NCI-H526 treated with DMSO at 0.1 percent for 48 hours (cell line): Measurements from ENCODE around the gene CD36.

ENCODE experiments used
- DNase-seq: peaks from one replicate; lab custom pipeline; 2025; lab: John Stamatoyannopoulos, UW

CD36 gene

DNA sequence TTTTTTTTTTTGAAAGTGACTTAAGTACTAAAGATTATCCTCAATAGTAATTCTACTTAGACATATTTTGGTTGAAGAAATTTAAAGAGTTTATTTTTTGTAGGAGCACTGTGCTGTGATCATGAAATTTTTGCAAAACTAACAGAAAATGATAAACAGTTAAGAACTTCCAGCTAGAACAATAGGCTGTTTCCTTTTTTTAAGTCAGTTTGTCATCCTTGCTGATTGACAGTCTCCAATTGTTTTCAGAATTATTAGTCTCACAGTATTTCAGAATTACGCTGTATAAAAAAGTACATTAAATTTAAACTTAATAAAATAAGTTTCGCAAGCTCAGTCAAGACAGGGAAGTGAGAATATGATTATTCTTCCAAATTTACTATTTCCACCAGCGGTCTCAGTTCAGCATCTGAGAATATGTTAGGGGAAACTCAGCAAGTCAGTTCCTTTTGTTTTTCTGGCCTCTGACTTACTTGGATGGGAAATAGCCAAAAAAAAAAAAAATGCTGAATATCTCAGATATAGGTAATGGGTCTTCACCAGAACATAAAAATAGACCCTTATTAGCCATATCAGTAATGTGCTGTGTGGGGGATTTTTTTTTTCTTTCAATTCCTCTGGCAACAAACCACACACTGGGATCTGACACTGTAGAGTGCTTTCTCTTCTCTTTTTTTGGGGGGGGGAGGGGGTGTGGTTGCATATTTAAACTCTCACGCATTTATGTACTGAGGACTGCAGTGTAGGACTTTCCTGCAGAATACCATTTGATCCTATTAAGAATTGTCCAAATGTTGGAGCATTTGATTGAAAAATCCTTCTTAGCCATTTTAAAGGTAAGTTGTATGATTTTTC, at the start of gene CD36:
CD36 (plus strand) TSS at position 732 of the 855 bp plus-strand sequence. CDS start 8,099 bp downstream, outside the sequence.
- no peak for DNase-seq

- no peak for DNase-seq
Measured at GRCh38 chr7:80589631-80590030, 48.8 kb upstream of the CD36 start.

GRCh38 chr7:80591654-80592053, 46.8 kb upstream of the CD36 start:
- DNase-seq = no peak

DNA sequence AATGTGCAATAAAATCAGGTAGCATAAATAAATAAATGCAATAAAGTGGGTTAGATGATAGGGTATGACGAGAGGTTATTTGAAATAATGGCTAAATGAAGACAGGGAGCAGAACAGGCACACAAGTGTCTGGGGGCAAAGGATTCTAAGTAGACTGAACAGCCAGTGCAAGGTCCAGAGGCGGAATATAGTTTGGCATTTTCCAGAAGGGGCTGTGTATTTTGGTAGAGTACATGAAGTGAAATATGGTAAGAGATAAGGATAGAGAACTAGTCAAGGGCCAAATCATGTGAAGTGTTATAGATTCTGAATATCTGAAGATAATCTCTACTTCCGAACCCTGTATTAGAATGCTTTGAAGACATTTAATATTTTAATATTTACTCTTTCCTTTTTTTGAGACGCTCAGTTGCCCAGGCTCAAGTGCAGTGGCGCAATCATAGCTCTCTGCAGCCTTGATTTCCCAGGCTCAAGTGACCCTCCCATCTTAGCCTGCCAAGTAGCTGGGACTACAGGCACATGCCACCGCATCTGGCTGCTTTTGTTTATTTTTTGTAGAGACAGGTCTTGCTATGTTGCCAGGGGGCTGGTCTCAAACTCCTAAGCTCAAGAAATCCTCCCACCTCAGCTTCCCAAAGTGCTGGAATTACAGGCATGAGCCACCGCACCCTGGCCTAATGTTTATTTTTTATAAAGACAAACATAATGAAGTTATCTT, 44.4 kb upstream of the CD36 start:
- no peak for DNase-seq

GRCh38 chr7:80596933-80597517, 41.4 kb upstream of the CD36 start:
- no peak for DNase-seq

DNA sequence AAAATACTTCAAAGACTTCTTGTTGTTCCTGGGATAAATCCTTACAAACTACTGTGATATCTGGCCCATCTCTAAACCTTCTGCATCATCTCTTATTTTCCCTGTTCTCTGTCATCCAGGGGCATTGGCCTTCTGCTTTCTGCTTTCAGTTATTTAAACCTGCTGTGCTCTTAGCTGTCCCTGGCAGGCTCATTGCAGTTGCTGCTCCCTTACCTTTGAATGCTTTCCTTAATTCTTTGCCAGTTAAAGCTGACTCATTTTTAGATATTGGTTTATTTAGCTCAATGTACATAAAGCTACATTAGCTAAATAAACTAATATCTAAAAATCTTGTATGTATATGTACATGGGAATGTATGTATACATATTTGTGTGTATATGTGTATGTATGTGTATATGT, 40.6 kb upstream of the CD36 start:
- DNase-seq = no peak

DNA sequence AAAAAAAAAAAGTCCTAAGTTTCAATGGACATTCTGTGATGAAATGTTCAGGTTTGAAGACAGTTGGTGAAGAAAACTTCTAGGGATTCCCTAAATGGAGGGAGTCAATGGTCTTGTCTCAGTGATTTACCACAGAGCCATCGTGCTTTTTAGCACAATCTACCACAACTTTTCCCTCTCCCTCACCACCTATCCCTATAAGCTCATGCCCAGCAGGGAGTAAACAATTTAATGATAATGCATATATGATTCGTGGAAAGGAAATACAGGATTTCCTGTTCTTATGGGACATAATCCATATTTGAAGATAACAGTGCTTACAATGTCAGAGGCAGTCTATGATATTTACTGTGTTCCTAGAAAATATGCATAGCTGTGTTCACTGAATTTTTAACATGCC, 38.4 kb upstream of the CD36 start:
- no peak for DNase-seq

- no peak for DNase-seq
Measured at GRCh38 chr7:80601999-80602398, 36.4 kb upstream of the CD36 start.

GRCh38 chr7:80603940-80604339, 34.5 kb upstream of the CD36 start:
- no peak for DNase-seq

DNA sequence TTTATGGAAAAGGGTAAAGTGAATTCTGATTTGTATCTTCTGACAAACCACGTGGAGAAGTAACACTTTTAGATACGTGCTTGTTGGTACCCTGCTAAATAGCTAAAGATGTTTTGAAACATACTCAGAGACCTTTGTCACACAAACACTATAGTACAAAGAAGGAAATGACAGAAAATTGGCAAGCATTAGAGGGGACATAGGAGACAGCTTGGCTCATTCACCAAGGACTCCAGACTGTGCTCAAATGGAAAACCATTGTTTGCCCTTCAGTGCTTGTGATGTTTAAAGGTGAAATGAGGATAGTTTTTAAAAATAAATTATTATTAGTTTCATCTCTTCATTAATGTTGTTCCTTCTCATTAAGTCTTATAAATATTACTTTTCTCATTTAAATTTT, 34.0 kb upstream of the CD36 start:
- DNase-seq = no peak

- no peak for DNase-seq
Measured at GRCh38 chr7:80607136-80607535, 31.3 kb upstream of the CD36 start.

GRCh38 chr7:80608336-80608735, 30.1 kb upstream of the CD36 start:
- no peak for DNase-seq

- no peak for DNase-seq
Measured at GRCh38 chr7:80609751-80610150, 28.7 kb upstream of the CD36 start.

DNA sequence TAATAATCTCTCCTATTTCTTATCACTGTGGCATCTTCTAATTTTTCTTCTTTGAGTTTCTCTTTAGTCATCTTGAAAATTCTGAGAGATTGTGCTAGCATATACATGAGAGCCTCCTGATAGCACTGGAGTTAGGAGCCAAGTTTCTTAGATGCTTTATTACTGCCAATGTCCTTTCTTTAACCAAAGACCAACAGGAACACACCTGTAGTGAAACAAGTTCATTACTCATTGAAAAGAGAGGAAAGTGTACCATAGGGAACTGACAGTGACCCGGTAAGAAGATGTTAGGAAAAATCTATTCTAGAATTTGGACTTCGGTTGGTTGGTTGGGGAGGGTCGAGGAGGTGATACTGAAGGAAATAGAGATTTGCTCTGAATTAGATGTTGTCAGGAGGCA, 27.1 kb upstream of the CD36 start:
- DNase-seq = no peak

GRCh38 chr7:80611779-80612178, 26.7 kb upstream of the CD36 start:
- DNase-seq = no peak

DNA sequence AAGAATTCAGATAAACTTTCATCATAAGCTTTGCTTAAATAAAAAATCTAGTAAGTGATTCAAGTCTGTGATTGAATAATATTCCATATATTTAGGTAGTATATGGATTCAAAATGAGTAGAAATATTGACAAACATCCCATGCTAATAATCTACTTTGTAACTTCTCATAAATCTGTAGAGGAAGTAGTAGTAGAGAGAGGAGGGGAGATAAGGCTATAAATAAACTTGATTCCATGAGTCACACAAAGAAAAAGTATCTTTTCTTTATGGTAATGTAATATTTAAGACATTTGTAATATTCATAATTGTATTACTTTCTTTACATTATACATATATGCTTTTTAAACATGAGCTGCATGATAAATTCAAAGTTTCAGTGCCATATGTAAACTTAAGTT, 25.6 kb upstream of the CD36 start:
- DNase-seq = no peak

- DNase-seq = no peak
Measured at GRCh38 chr7:80613519-80613918, 24.9 kb upstream of the CD36 start.

DNA sequence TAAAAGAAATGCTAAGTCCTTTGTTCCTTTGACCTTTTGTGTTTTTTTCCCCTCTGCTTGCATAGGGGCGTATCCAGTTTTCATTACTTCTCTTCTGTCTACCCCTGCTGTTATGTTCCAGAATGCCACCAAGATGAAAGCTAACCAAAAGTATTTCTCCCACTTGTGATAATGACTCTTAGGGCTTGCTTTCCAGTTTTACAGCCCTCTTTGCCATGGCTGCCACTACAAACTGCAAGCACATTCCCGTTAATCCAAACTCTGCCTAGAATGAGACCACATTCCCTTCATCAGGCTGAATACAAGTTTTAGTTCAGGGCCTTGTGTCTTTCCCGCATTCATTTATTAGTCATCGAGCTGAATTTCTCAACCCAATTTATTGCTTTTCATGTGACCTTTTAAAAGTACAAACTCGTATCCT, 23.6 kb upstream of the CD36 start:
- no peak for DNase-seq

- DNase-seq = no peak
Measured at GRCh38 chr7:80618096-80618495, 20.3 kb upstream of the CD36 start.

GRCh38 chr7:80619741-80620140, 18.7 kb upstream of the CD36 start:
- DNase-seq = no peak

GRCh38 chr7:80622541-80622940, 15.9 kb upstream of the CD36 start:
- no peak for DNase-seq

DNA sequence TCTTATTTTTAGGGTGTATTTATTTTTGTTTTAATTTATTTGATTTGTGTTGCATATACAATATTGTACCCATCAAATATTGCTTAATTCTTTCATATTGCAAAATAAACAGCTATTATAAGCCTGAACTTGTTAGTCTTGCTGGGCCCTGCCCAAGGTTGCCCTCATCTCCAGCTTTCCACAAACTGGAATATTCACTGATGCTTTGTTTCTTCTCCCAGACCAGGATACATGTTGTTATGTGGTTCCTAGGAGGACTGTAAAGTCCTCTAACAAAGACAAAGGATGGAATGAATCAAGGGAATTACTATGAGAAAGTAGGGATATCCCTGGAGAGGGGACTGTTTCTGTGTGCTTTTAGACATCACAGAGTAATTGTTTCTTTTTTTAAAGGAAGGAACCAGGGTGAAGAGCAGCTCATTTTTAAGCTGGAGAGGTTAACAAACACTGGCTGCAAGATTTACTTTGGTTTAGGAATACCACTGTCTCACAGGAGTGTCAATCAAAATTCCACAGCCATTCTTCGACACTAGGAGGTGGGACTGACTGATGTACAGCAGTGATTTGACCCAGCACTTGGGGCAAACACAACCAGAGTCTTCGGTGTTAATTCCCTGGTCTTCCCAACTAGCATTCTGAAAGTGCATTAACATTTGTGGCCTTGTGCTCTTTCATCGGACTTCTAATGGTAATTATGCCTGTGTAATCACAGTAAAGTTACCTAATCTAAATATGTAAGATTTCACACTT, 14.8 kb upstream of the CD36 start:
- no peak for DNase-seq
